Measurements from ENCODE around the gene BRINP2.

GRCh38 chr1:177227978-177228692 lies 57.4 kb downstream of the BRINP2 start:
- no peak for TF ChIP-seq CTCF (IDR thresholded peaks at IDR 0.05)
- no peak for TF ChIP-seq EP300 (IDR thresholded peaks at IDR 0.05)
